ENCODE measurements around the gene RAB39A.

- TF ChIP-seq TAF1 (IDR thresholded peaks at IDR 0.05; ENCODE audit: borderline replicate concordance, low read depth, low read length) (no peak), POLR2AphosphoS5 (IDR thresholded peaks at IDR 0.05; ENCODE audit: low read depth, low read length) (no peak)
Measured at GRCh38 chr11:107991868-107992414, 63.7 kb downstream of the RAB39A start.

All from GM12892 (cell line).